H1 (cell line): ENCODE measurements around the gene ZNF622.

ENCODE experiments used
- JUN ChIP-seq: IDR thresholded peaks from 2 replicates; pipeline ENCODE4 v1.6.1; 2011; ENCODE audit warnings: low read depth, mild to moderate bottlenecking, improper control_type of control experiment, low read length
- NRF1 ChIP-seq: IDR thresholded peaks from 2 replicates; pipeline ENCODE4 v1.6.1; 2011; ENCODE audit warnings: mild to moderate bottlenecking, low read depth, low read length, improper control_type of control experiment
- PHF8 ChIP-seq: fragments of 200-600 bp; sonication (generic); conservative IDR thresholded peaks from 2 replicates; pipeline ENCODE4 v1.7.1; 2012; ENCODE audit warnings: low read depth, mild to moderate bottlenecking, inconsistent platforms, low read length, moderate library complexity

- no peak for TF ChIP-seq NRF1
- TF ChIP-seq JUN = no peak
- TF ChIP-seq PHF8 = no peak
These were observed 14.5 kb upstream of the ZNF622 start for GRCh38 chr5:16480144-16480543.
